ENCODE data around the gene ORC6.

Gene ORC6

GRCh38 chr16:46736695-46737094 lies 47.2 kb downstream of the ORC6 start:
- no peak overlapping the region for H3K4me3 ChIP-seq (ENCODE audit: low read depth, low read length)
- in situ Hi-C loops (cut with HindIII; ENCODE audit: low sequenced_read_pairs), result no loop called here
- DNase-seq (ENCODE audit: low read depth, low spot score), result no peak
- no peak for TF ChIP-seq CTCF (IDR thresholded peaks at IDR 0.05; ENCODE audit: low read depth, low read length)

- in situ Hi-C loops (cut with HindIII; ENCODE audit: low sequenced_read_pairs), result no loop called here
- no peak overlapping the region for H3K4me3 ChIP-seq (ENCODE audit: low read depth, low read length)
- TF ChIP-seq CTCF (IDR thresholded peaks at IDR 0.05; ENCODE audit: low read depth, low read length), result no peak
- no peak for DNase-seq (ENCODE audit: low read depth, low spot score)
These were observed 48.3 kb downstream of the ORC6 start for GRCh38 chr16:46737621-46738214.

- in situ Hi-C loops (cut with HindIII; ENCODE audit: low sequenced_read_pairs), result no loop called here
- no peak overlapping the region for H3K4me3 ChIP-seq (ENCODE audit: low read depth, low read length)
- no peak for DNase-seq (ENCODE audit: low read depth, low spot score)
- no peak for TF ChIP-seq CTCF (IDR thresholded peaks at IDR 0.05; ENCODE audit: low read depth, low read length)
These were observed 50.5 kb downstream of the ORC6 start for GRCh38 chr16:46739934-46740333.

GRCh38 chr16:46743232-46743719 lies 53.8 kb downstream of the ORC6 start:
- no peak for TF ChIP-seq CTCF (IDR thresholded peaks at IDR 0.05; ENCODE audit: low read depth, low read length)
- H3K4me3 ChIP-seq (ENCODE audit: low read depth, low read length), result no peak overlapping the region
- peak; percentile 15 for DNase-seq (ENCODE audit: low read depth, low spot score)
- in situ Hi-C loops (cut with HindIII; ENCODE audit: low sequenced_read_pairs), result no loop called here

- in situ Hi-C loops (cut with HindIII; ENCODE audit: low sequenced_read_pairs), result no loop called here
- no peak for TF ChIP-seq CTCF (IDR thresholded peaks at IDR 0.05; ENCODE audit: low read depth, low read length)
- H3K4me3 ChIP-seq (ENCODE audit: low read depth, low read length), result no peak overlapping the region
- DNase-seq (ENCODE audit: low read depth, low spot score), result no peak
These were observed 56.2 kb downstream of the ORC6 start for GRCh38 chr16:46745617-46746016.

- in situ Hi-C loops (cut with HindIII; ENCODE audit: low sequenced_read_pairs), result no loop called here
- H3K4me3 ChIP-seq (ENCODE audit: low read depth, low read length), result no peak overlapping the region
- no peak for TF ChIP-seq CTCF (IDR thresholded peaks at IDR 0.05; ENCODE audit: low read depth, low read length)
- no peak for DNase-seq (ENCODE audit: low read depth, low spot score)
These were observed 57.6 kb downstream of the ORC6 start for GRCh38 chr16:46746821-46747776.
